Stimulated activated CD4-positive, alpha-beta T cell treated with anti-CD3 and anti-CD28 coated beads, Interleukin-1b, Interleukin-23, amount 100 ng/mL, for 24 hours (primary cell): ENCODE data around the gene SLCO4A1.

Source experiments
- DNase-seq, 4 experiments: peaks; one replicate each; pipeline ENCODE4 v3.0.0-alpha.2; 2020; ENCODE audit warnings: low read depth in 4 of 4, low spot score in 1 of 4

Gene SLCO4A1

DNA sequence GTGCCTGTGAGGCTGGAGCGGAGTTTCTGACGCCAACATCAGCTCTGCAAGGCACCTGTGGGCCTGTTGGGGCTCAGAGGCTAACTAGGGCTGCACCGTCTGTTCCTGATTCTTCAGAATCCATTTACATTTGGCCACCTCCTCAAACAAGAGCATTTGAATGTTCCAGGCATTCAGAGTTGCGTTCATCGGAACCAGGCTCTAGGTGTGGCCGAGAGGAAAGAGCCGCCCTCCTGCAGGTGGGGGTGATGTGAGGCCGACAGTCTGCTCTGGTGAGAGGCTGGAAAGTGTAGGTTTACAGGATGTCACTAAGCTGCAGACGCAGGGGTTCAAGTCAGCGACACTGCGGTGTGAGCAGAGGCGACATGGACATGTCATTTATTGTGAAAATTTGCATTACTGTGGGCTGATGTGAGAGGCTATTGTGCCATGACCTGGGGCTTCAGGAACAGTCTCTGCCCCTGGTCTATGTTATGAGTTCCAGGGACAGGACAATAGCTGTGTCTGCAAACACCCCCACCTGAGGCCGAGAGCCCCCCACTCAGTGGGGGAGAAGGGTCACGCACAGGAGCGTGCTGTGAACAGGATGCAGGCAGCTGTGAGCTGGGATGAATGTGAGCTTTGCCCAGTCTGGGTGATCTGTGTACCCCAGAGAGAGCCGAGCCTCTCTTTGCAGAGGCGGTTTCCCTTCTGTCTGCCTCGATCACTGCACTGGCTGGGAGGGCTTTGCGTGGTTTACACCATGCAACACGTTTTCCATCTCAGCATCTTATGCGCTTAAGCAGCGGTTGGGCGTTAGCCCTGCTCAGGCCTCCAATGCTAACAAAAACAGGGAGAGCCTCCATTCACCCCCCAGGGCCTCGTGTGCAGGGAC lies 21.1 kb downstream of the SLCO4A1 start:
- no peak for DNase-seq

DNA sequence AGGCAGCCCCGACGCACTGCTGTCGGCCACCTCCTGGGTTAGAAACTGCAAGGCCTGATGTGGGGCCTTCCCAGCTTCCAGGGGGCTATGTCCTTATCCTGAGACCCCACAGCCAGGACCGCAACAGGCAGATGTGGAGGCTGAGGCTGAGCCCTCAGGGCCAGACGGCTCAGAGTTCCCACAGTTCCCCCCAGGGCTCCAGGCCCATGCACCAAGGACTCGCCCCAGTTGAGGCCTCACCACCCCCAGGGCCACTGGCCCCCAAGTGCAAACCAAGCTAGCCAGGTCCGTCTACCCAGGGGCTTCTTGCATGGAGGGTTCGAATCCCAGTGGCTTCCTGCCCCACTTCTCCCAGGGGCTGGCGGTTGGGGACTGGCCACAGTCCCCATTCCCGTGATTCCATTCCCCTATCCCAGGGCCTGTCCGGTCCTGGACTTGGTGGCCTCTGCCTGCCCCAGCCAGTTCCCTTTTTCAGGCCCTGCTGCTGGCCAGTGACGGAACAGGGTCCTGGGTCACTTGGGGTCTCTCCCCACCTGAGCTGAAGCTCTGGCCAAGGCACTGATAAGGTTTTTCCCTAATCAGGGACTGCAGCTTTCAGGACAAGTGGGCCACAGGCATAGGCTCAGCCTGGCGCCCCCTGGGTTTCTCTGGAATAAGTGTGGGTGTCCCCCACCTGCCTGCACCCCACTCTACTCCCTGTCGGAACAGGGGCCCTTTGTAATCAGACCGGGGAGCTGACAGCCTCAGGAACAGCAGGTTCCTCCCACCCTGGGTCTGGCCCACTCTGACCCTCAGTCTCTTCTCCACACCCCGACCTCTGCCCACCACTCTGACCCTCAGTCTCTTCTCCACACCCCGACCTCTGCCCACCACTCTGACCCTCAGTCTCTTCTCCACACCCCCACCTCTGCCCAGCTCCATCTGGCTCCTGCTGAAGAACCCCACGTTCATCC lies 22.0 kb downstream of the SLCO4A1 start:
- no peak for DNase-seq

DNA sequence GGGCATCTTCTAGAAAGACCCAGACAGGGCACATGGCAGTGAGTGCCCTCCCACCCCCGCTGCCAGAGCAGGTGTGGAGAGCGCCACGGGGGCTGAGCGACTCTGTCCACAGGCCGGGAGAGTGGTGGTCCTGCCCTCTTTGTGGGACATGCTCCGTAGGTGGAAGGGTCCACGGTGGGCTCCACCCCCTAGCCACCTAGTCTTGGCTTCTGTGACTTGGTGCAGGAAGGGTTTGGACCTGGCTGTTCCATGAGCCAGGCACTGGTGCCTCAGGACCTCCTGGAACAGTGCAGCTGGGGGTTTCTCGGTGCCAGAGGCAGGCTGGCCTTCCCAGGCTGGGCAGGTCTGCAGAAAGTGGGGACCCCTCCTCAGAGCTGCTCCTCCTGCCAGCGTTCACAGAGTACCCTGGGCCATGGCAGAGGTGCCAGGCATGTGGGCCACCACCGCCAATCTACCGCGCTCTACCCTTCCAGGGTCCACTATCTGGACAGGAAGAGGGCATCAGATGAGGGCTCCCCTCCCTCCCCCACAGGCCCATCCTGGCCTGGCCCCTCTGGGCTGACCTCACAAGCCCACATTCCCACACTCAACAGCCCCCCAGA lies 23.0 kb downstream of the SLCO4A1 start:
- DNase-seq, result no peak

DNA sequence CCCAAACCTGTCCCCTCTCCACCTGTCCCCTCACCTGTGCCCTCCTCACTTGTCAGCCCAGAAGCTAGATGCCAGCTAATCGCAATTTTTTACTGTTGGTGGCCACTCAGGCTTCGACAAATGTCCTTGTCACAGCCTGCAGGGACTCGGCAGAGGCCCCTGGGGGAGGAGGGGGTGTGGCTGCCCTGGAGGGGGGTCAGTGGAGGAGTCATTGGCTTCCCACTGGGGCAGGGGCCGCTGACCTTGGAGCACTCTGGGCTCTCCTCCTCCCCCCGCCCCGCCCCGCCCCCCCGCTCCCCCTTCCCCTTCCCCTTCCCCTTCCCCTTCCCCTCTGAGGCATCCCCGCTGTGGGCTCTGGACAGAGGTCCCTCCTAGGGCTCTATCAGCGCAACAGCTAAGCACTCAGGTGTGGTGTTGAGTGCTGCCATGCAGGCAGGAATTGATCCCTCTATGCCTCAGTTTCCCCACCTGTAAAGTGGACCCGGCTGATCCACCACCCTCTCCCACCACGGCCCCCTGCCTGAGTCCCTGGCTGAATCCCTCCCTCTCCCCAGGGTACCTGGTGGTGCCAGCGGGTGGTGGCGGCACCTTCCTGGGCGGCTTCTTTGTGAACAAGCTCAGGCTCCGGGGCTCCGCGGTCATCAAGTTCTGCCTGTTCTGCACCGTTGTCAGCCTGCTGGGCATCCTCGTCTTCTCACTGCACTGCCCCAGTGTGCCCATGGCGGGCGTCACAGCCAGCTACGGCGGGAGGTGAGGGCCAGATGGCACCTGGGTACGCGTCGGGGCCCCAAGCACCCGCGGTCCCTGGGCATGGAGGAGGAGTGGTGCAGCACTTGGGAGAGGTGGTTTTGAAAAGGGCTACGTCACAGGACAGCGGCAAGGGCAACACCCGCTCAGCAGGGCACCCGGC lies 23.8 kb downstream of the SLCO4A1 start:
- DNase-seq, result no peak

DNA sequence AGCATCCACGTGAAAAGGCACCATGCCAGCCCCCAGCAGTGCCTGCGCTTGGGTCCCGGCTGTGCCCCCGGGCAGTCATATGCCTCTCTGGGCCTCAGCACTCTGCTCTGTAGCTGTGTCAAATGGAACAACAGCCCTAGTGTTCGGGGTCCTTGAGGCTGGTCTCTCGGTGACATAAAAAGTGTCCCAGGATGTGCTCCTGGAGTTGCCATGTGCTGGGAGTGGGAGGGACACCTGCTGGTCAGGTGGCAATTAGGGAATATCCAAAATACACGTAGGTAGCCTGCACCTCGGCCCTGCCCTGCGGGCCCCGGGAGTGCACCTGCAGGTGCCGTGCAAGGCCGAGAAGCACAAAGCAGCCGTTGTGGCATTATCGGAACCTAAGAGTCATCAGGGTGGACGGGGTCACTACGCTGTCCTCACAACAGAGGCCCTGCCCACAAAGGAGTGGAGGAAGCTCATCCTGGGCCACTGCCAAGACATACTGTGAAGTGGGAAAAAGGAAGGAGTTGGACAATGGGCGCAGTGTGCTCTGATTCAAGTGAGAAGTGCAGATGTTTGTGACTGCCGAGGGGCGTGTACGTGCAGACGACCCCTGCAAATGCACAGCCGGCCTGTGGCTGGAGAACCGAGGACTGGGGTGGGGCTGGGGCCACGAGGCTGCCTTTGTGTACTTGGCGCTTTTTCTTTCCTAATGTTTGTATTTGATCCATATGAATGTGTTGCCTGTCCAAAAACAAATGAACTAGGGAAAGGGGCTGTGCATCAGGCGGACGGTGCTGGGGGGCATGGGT lies 24.6 kb downstream of the SLCO4A1 start:
- no peak for DNase-seq

DNA sequence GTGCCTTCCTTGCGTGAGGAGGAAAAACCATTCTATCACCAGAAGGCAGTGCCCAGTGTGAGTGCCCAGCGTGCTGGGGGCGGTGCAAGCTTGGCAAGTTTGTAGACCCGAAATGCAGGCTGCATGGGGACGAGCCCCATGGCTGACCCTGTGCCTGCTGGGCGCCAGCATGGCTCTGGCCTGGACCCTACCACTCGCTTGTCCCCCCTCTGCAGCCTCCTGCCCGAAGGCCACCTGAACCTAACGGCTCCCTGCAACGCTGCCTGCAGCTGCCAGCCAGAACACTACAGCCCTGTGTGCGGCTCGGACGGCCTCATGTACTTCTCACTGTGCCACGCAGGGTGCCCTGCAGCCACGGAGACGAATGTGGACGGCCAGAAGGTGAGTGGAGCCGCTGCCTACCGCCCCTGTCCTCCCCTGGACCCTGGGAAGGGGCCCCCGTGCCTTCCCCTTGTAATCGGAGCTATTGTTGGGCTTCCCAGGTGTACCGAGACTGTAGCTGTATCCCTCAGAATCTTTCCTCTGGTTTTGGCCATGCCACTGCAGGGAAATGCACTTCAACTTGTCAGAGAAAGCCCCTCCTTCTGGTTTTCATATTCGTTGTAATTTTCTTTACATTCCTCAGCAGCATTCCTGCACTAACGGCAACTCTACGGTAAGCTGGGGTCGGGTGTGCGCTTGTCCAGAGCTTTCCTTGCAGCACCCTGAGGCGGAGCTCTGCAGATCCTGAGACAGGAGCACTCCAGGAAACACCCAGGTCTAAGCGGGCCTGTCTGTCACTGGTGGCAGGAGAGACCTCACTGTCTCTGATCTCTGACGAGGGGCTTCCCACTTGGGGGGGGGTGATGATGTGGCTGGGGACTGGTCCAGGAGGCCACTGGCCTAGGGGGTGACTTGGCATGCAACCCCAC lies 25.5 kb downstream of the SLCO4A1 start:
- no peak for DNase-seq

DNA sequence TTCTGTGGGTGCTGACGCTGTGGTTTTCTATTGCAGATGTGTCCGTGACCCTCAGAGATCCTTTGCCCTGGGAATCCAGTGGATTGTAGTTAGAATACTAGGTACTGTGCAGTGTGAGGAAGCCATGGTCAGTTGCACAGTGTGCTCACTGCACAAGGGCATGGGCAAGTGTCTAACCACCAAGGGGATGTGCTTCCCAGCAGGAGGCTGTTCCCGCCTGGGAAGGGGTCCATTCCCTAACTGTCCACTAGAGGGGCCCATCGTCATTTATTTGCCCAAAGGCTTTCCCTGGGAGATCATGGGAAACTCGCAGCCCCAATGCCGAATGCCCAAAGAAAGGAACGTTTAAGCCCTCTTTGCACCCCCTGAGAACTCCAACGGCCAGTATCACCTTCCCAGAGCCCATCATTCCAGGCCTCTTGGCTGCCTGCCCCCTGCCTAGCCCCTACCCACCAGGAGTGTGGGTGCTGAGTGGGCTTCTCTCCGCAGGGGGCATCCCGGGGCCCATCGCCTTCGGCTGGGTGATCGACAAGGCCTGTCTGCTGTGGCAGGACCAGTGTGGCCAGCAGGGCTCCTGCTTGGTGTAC lies 26.2 kb downstream of the SLCO4A1 start:
- no peak for DNase-seq

DNA sequence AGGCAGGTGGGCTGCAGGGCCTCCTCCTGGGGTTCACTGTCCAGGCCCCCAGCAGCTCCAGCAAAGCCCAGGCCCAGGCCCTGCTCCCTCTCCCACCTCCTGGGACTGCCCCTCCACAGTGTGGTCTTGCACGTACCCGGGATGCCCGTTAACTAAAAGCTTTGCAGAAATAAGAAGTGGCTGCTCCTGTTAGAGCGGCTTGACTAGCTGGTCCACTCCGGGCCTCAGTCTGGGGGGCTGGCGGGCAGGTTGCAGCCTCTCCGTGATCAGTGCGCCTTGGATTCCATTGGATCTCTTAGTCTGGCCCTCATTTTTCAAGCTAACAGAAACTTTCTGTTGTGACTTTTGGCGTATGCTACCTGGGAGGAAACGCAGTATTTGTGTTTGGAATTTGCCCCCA lies 26.9 kb downstream of the SLCO4A1 start:
- DNase-seq, result no peak

DNA sequence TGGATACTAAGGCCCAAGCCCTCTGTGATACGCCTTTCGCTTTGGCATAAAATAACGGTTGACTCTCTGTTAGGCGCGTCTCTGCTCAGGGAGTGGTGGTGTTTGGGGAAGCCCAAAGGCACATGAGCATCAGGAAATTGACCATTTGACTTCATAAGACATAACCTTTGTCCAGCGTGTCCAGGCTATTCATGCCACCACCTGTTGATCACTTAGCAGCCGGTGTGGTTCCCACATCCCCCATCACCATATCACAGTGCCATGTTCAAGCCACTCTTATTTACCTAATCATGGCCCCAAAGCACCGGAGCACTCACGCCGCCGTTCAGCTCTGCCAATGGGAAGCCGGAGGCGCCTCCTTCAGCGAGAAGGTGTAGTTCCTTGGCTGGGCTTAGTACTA lies 27.9 kb downstream of the SLCO4A1 start:
- DNase-seq, result no peak

DNA sequence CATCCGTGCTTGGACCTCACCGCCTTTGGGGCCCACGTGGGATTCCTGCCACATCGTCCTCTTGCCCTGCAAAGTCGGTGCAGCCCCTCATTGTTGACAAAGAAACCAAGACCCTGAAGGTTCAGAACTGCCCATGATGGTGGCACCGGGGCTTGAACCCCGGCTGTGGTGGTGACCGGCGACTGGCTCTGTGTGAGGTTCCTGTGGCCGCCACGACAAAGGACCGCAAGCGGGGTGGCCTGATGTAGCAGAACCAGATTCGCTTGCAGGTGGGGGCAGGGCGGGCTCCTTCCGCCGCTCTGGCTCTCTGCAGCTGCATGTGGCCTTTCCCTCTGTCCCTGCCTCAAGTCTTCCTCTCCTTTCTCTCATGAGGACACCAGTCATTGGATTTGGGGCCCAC lies 28.7 kb downstream of the SLCO4A1 start:
- DNase-seq, result no peak

DNA sequence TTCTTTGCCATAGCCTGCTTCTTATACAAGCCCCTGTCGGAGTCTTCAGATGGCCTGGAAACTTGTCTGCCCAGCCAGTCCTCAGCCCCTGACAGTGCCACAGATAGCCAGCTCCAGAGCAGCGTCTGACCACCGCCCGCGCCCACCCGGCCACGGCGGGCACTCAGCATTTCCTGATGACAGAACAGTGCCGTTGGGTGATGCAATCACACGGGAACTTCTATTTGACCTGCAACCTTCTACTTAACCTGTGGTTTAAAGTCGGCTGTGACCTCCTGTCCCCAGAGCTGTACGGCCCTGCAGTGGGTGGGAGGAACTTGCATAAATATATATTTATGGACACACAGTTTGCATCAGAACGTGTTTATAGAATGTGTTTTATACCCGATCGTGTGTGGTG lies 29.5 kb downstream of the SLCO4A1 start:
- no peak for DNase-seq

DNA sequence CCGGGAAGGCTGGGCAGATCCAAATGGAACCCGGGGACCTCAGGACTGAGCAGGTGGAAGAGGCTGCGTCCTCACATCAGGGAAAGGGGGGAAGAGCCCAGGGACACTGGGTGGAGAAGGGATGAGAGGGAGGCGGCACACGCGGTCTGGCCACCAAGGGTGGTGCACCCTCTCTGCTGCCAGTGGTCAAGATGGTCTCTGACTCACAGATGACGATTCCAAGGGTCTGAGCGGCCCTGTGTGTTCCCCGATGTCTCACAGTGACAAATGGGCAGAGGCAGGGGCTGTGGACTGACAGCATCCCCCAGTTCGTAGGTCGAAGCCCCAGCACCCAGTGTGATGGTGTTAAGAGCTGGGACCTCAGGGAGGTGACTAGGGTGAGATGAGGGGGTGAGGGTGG lies 32.1 kb downstream of the SLCO4A1 start:
- no peak for DNase-seq

DNA sequence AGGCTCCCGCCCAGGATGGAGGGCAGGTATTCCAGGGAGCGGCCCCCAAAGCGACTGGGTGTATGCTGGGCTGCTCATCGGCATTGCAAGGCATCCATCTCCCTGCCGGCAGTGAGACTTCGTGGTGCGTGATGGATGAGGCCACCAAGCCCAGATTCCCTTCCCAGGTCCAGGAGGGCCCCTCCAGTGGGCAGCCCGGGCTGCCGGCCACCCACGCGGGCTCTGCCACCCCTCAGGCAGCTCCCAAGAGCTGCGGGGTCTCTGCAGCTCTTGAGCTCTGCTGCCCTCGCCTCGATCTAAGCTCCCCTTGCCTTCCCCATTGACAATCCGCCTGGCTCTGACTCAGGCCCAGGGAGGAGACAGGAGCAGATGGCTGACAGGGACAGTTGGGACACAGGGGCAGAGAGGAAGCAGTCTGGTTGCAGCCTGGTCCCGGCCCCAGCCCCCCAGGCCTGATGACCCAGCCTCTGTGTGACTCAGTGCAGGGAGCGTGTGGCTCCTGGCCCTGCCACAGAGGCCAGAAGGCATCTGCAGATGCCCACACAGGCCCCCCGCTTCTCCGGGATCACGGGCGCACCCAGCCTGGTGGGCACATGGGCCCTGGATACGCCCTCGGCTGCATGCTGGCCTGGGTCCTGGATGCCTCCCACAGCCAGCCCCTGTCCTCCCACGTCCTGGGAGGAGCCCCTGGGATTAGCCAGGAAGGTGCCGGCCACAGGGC lies 33.0 kb downstream of the SLCO4A1 start:
- no peak for DNase-seq

DNA sequence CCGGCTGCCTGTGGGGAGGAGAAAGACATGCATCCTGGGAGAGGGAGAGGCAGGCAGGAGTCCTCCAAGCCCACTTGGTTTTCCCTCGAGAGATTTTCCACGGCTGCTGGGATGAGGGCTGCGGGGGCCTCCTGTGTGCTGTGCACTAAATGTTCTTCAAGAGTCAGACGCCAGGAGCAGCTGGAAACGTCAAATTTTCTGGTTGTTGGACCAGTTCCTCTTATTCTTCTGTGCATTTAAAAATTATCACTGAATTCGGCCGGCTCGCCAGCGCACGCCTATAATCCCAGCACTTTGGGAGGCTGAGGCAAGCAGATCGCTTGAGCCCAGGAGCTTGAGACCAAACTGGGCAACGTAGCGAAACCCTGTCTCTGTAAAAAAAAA lies 33.6 kb downstream of the SLCO4A1 start:
- DNase-seq, result no peak

DNA sequence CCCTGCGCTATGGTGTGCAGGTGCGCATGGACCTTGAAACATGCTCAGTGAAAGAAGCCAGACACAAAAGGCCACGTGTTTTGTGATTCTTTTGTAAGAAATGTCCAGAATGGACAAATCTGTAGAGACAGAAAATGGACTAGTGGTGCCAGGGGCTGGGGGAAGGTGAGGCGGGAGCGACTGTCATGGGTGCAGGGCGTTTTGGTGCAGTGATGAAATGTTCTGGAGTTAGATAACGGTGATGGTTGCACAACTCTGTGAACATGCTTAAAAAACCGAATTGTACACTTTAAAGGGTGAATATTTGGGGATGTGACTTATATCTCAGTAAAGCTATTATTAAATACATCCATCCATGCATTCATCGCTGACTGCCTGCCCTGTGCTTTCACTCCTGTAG lies 34.7 kb downstream of the SLCO4A1 start:
- DNase-seq, result no peak

DNA sequence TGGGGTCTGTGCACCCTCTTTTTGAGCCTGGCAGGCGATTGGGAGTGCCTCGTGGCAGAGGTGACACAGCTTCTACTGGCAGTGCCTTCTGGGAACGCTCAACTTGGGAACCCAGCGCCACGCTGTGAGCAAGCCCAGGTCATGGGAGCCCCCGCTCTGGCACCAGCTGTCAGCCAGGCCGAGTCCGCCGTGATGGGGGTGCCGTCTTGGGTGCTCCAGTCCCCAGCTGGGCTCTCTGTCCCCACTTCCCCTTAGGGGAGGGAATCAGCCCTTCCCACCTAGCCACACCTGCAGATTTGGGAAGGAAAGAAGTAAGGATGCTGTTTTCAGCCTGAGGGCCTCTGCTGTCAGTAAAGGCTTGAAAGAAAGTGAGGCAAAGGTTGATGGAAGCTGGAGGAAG lies 35.4 kb downstream of the SLCO4A1 start:
- DNase-seq, result no peak

DNA sequence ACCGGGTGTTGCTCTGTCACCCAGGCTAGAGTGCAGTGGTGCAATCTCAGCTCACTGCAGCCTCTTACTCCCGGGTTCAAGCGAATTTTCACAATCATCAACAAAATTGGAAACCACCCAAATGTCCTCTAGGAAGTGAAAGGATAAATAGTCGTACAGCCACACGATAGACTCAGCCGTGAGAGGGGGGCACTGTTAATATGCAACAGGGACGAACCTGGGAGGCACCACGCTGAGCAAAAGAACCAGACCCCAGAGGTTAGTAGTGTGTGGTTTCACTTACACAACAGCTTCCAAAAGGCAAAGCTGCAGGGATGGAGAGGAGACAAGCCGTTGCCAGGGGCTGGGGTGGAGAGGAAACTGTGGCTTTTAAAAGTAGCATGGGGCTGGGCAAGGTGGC lies 36.2 kb downstream of the SLCO4A1 start:
- no peak for DNase-seq
